Measurements from ENCODE around the gene HSF4. TPM values are rescaled to one million over a fixed set of nuclear protein-coding genes. Genes with fewer than 3 reads are reported as not detected.

Gene HSF4
- total and polyA plus RNA-seq, 2 donors (not counting 3 experiments of a cell fraction or from before 2014, with no cell fraction given) = 4.8 to 5.5 TPM

DNA sequence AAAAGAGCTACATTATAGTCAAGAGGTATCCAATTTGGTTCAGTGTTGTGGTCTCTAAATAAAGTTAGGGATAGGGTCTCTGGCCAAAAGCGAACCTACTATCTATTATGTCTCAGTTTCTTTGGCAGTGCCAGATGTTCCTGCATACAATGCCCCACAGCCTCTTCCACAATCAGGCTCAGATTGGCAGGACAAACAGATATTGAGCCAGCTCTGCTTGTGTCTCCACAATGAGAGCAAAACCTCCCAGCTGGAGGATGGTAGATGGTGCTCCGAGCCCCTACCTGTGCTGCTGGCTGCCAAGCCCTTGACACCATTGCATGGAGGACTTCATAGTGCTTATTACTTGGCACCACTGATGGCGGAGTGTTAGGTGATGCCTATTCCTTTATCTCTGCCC lies 35.1 kb upstream of the HSF4 start:
- no peak overlapping the region for H3K4me3 ChIP-seq (replicated peaks in 1 of 3; ENCODE audit: insufficient read depth in 1 of 3, low read depth in 1 of 3, low read length in 3 of 3)
- H3K27me3 ChIP-seq (ENCODE audit: control insufficient read depth in 2 of 2, insufficient read depth in 2 of 2, low read length in 2 of 2) = no peaks in the 10 kb centered on the region
- peaks cover 2 to 7% of the 10 kb centered on the region in 2 experiments for H3K36me3 ChIP-seq (ENCODE audit: control insufficient read depth in 2 of 2, extremely low read depth in 1 of 2, insufficient read depth in 2 of 2, low read length in 2 of 2)
- dilution Hi-C loops (cut with MboI; ENCODE audit: extremely low pct_ligation_motif_present, low sequenced_read_pairs) = no loop called here
- FAIRE-seq (no peak), DNase-seq (ENCODE audit: low read depth, low spot score) (no peak)
- no peaks in the 10 kb centered on the region for H3K4me1 ChIP-seq (ENCODE audit: control insufficient read depth, extremely low read depth, insufficient read depth, low read length)
- H3K9ac ChIP-seq (replicated peaks; ENCODE audit: extremely low read depth, insufficient read depth, low read length) = no peak overlapping the region
- no peak for TF ChIP-seq POLR2AphosphoS5 (IDR thresholded peaks at IDR 0.05; ENCODE audit: insufficient read depth, low read depth, low read length)
- no peak for TF ChIP-seq EZH2 (IDR thresholded peaks at IDR 0.05; ENCODE audit: borderline replicate concordance, low read depth, low read length, severe bottlenecking)
- TF ChIP-seq GATA2 (IDR thresholded peaks at IDR 0.05; ENCODE audit: insufficient read depth, insufficient read length, low read depth, low read length) = no peak
- no peak for TF ChIP-seq POLR2A (IDR thresholded peaks at IDR 0.05; ENCODE audit: low read depth, low read length)
- no peak for TF ChIP-seq CTCF (IDR thresholded peaks at IDR 0.05; ENCODE audit: extremely low read depth in 1 of 2, insufficient read depth in 1 of 2, low read depth in 1 of 2, low read length in 2 of 2)
- TF ChIP-seq MYC (IDR thresholded peaks at IDR 0.05; ENCODE audit: low read depth, low read length) = no peak
- no peak for TF ChIP-seq FOS (IDR thresholded peaks at IDR 0.05; ENCODE audit: borderline replicate concordance, insufficient read depth, low read length)
- TF ChIP-seq MAX (IDR thresholded peaks at IDR 0.05; ENCODE audit: insufficient read depth, insufficient read length) = no peak
- no peak for TF ChIP-seq JUN (IDR thresholded peaks at IDR 0.05; ENCODE audit: borderline replicate concordance, insufficient read depth, insufficient read length, low read depth)
- no peaks in the 10 kb centered on the region for H3K9me1 ChIP-seq (replicated peaks; ENCODE audit: control insufficient read depth, extremely low read depth, insufficient read depth, low read length)
- no peak overlapping the region for H3K4me2 ChIP-seq (ENCODE audit: insufficient read depth, low read length)
- no TSS peak for BruUV-seq (replicated peaks)
- no peaks in the 10 kb centered on the region for H3K79me2 ChIP-seq (ENCODE audit: control insufficient read depth, insufficient read depth, low read length)
- ChIA-PET CTCF (interaction anchor here (0.9 to 1.8 kb wide), 4 partner anchors 9 to 56 kb away, joined by 3 to 11 read pairs (median 4); no protein-coding TSS in a partner anchor), POLR2A (no interaction called here)
- no peaks in the 10 kb centered on the region for H4K20me1 ChIP-seq (replicated peaks; ENCODE audit: control insufficient read depth, extremely low read depth, insufficient read depth, low read length)
- no peak overlapping the region for H2AFZ ChIP-seq (ENCODE audit: low read depth, low read length)
- no peaks in the 10 kb centered on the region for H3K9me3 ChIP-seq (replicated peaks; ENCODE audit: control insufficient read depth, insufficient read depth, low read length)
- H3K27ac ChIP-seq (ENCODE audit: insufficient read depth, low read depth, low read length) = no peak overlapping the region
- intact Hi-C loops (cut with micrococcal nuclease) = no loop called here

Measured in endothelial cell of umbilical vein (primary cell).